Left ventricle myocardium superior (tissue), 1 donor: Measurements from ENCODE around the gene DNAJB7. TPM values are rescaled to one million over a fixed set of nuclear protein-coding genes. Genes with fewer than 3 reads are reported as not detected.
"Not testable (repeated sequence)": the region's sequence is repeated elsewhere in the genome, so short reads cannot be mapped to it uniquely, and the experiment has no call there.

Source experiments
- ATAC-seq: fragments of 200-7000 bp; cut with Tn5 transposase; one replicate; pipeline ENCODE4 v1.9.1; 2020; ENCODE audit warnings: mild to moderate bottlenecking, moderate library complexity
- DNase-seq: peaks from one replicate; pipeline ENCODE4 v3.0.0-alpha.2; 2020
- intact Hi-C: fragments of 100-400 bp; cut with micrococcal nuclease; formaldehyde crosslinking; loops from one replicate; pipeline ENCODE4 v1.11.0; 2022
- long read RNA-seq: library from polyadenylated mRNA; unstranded; transcript quantifications from one replicate; pipeline ENCODE4 v2.0.0, GENCODE V29; 2021
- total RNA-seq: library from RNA; stranded (reverse); fragmentation: NEBNext Ultra II Directional; extraction: Animal tissue kit (Norgen Biotek cat#: 25700); gene quantifications from one replicate; pipeline ENCODE4 v1.2.1, GENCODE V29; 2021
- donor health status: DM: no; HTN: yes; CAD: no; lungs with severe emphysema.

Gene DNAJB7
- not detected for total RNA-seq
- long read RNA-seq, partial matches to known transcripts, result 0 of 3 reads
- long read RNA-seq, other reads (novel, unspliced or antisense), result 0 of 3 reads

DNA sequence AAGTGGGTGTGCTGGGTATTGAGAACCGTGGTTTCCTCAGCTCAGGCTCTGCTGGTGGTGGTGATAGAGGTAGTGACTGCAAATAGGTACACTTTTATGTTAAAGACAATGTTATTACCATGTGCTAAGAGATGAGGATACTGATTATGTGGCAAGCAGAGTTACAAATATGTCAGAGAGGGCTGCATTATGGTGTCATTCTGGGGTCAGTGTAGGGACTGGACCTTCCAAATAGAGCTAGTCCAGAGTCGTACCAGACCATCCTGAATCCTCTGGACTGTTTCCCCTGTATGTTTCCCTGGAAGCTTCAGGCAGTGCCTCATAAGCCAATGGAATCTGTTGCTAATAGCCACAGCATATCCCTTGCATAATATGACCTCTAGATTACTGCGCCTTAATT, at the start of gene DNAJB7:
Gene DNAJB7 (minus strand): TSS at position 101 of the 400 bp plus-strand sequence. CDS start 119 bp downstream, outside the sequence.
- no peak for DNase-seq
- intact Hi-C loops, result no loop called here
- ATAC-seq, result no peak

DNA sequence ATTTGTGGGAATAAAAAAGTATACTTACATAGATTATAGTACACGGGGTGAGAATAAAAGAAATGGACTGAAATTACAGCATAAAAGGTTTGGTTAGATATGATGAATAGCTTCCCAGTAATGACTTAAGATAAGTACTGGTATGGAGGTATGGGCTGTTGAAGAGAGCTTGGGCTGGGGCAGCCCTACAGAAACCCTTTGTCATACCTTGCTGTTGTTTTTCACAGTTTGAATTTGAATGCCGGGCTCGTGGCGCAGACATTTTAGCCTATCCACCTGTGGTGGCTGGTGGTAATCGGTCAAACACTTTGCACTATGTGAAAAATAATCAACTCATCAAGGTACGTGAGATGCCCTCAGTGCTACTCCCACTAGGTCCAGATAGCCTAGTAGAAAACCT, 47.0 kb upstream of the DNAJB7 start:
- no peak for ATAC-seq
- DNase-seq, result no peak
- intact Hi-C loops, result no loop called here

DNA sequence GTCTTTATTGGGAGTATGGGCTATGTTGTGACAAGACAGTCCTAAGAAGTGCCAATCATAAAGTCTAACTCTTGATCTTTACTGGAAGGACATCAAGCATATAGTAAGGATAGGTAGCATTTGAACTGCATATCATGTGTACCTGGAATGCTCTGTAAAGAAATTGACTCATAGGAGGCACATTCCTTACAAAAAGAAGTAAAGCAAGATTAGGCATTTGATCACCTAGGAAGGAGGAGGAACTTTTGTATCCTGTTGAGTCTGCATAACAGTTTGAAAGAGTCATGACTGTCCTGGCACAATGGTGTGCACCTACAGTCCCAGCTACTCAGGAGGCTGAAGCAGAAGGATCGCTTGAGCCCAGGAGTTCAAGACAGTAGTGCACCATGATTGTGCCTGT, 42.2 kb upstream of the DNAJB7 start:
- DNase-seq (no peak), ATAC-seq (no peak)
- intact Hi-C loops, result no loop called here

DNA sequence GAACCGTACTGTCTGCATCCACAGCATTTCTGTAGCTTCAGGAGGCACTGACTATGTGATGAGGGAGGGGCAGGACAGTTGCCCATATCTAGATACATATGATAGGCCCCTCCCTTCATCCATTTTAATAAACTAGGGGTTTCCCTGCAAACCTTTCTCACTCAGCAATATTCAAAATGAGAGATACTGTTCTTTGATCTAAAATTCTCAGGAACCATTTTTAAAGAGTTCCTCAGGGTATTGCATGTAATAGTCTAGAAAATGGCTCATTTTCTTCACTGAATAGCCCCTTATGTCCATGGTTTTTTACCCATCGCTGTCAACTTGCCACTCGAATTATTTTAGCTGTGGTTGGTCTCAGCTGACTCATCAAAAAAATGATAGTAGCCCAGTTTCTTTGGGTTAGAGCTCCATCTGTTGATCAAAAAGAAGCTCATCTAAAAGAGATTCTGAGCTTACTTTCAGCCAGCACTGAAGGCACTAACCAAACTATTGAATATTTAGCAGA, 37.0 kb upstream of the DNAJB7 start:
- intact Hi-C loops, result no loop called here
- ATAC-seq (peak; percentile 22), DNase-seq (no peak)

DNA sequence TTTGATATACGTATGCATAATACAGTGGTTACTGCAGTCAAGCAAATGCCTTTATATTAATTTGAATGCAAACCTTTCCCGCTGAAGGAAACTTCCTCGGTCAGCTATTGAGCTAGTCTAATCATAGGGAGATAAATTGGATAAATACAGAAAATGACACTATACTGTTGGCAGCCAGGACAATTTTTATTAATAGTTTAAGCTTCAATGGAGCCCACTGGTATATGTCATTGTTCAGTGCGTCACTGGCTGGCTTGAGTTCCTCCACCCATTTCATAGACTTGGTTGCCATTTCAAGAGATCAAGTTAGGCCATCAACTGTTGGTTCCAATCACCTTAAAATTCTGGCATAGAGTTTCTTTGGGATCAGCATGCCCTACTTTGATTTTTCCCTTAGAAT, 32.5 kb upstream of the DNAJB7 start:
- intact Hi-C loops, result no loop called here
- no peak for DNase-seq
- peak; percentile 87 for ATAC-seq

DNA sequence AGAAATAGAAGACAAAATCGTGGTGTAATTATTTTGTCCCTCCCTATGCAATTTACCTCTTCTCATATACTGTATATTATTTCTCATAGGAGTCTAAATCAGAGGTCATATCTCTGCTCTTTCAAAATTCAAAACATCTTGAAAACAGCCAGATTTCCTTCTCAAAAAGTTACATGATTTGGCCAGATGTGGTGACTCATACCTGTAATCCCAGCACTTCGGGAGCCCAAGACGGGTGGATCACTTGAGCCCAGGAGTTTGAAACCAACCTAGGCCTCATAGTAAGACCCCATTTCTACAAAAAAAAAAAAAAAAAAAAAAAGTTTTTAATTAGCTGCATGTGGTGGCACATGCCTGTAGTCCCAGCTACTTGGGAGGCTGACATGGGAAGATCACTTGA, 29.0 kb upstream of the DNAJB7 start:
- no peak for DNase-seq
- no peak for ATAC-seq
- intact Hi-C loops, result no loop called here

DNA sequence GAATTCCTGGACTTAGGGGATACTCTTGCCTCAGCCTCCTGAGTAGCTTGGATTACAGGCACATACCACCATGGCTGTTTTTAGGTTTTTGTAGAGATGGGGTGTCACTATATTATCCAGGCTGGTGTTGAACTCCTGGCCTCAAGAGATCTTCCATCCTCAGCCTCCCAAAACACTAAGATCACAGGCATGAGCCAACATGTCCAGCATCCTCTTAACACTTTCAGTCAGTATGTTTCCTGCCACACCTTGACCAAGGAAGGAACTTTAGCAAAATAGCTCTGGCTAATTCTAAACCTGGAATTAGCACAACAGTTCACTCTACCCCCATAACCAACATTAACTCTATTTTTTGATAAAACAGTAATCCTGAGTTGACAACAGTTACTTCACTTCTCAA, 27.2 kb upstream of the DNAJB7 start:
- DNase-seq (no peak), ATAC-seq (no peak)
- intact Hi-C loops, result no loop called here

DNA sequence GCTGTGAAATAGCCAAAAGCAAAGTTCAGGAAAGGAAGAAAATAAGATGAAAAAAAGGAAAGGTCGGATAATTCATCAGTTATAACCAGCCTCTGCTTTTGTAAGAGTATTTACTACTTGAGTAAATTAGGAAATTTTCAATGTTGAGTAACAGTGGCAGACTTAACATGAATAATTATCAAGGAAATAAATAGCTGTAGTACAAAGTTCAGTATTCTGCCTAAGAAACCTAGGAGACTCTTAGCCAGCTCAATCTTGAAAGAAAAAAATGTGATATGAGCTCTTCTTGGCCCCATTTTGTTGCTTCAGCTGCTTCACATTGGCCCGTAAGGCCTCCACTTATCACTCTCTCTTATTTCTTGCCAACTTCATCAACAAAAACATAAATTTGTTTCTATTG, 17.0 kb upstream of the DNAJB7 start:
- no peak for DNase-seq
- intact Hi-C loops, result no loop called here
- ATAC-seq, result no peak

DNA sequence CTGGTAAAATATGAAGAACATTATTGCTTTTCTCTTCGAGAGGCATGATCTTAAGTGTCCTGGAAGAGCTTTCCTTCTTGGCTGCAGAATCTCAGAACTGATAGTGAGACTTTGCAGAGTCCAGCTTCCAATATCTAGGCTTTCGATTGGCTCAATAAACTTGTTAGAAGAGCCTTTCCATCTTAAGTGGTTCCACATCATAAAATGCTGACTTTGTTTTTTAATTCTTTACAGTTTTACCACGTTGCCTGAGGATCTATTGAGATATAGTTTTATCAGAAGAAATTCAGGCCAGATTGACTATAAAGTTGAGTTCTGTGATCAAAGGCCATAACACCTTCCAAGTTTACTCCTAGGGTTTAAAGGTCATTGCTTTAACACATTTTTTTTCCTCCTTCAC, 15.6 kb upstream of the DNAJB7 start:
- ATAC-seq (no peak), DNase-seq (no peak)
- intact Hi-C loops, result no loop called here

DNA sequence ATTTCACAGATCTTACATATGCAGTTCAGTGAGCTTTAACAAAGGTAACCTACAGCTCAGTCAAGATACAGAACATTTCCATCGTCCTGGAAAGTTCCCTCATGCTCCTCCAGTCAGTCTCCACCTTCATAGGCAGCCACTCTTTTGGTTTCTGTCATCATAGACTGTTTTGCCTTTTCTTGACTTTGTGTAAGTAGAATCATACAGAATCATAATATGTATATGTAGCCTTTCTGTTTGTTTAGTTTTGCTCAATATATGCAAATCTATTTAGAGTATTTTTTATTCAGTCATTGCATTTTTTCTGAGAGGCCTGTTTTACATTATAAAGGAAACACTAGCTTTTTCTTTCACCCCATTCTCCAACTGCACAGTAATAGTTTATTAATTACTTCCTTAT, 15.0 kb upstream of the DNAJB7 start:
- no peak for DNase-seq
- intact Hi-C loops, result no loop called here
- no peak for ATAC-seq

DNA sequence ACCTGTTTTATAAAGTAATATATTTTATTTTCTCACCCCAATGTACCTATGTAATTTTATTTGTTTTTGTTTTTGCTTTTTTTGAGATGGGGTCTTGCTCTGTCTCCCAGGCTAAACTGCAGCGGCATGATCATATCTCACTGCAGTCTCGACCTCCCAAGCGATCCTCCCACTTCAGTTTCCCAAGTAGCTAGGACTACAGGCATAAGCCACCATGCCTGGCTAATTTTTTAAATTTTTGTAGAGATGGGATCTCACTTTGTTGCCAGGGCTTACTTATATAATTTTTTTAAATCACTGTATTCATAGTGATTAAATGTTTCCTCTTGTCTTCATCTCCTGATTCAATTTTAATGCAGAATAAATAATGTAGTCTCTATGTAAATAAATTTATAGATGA, 13.2 kb upstream of the DNAJB7 start:
- intact Hi-C loops, result no loop called here
- ATAC-seq, result no peak
- DNase-seq, result no peak

DNA sequence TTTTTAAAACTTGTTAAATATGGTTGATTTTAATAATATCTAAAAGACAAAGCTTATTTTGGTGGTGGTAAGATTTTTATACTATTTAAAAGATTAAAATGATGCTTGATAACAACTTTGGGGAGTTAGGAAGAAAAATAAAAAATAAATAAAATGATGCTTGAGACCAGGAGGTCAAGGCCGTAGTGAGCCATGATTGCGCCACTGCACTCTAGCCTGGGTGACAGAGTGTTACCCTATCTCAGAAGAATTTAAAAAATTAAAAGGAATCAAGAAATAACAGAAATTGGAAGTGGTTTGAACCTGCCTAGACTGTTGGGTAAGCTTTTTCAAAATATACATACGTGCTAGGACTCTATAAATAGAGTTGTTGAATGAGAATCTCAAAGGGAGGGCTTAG, 12.1 kb upstream of the DNAJB7 start:
- ATAC-seq (no peak), DNase-seq (no peak)
- intact Hi-C loops, result no loop called here

DNA sequence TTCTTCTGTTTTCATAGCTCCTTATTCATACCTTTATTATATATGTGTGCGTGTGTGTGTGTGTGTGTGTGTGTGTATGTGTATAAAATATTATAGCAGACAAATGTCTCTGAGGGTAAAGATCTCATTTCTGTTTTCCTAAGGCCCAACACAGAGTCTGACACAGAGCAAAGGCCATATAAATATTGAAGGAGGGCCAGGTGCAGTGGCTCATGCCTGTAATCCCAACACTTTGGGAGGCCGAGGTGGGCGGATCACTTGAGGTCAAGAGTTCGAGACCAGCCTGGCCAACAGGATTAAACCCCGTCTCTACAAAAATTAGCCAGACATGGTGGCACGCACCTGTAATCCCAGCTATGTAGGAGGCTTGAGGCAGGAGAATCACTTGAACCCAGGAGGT, 6.5 kb upstream of the DNAJB7 start:
- ATAC-seq, DNase-seq, intact Hi-C loops: not testable (repeated sequence)

DNA sequence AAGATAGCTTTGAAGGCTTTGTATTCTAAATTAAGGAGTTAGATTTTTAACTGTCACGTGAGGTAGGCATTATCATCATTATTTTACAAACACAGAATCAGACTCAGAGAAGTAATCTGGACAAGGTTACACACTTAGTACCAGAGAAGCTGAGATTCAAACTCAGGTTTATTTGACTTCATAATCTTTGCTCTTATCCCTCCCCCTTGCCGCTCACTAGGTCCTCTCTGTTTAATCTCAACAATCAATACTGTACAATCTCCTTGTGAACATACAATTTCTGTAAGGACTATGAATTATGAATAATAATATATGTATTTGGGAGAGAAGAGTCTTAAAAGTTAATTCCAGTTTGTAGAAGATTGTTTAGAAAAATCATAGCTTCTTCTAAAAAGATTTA, 5.2 kb upstream of the DNAJB7 start:
- DNase-seq (no peak), ATAC-seq (no peak)
- intact Hi-C loops, result no loop called here

DNA sequence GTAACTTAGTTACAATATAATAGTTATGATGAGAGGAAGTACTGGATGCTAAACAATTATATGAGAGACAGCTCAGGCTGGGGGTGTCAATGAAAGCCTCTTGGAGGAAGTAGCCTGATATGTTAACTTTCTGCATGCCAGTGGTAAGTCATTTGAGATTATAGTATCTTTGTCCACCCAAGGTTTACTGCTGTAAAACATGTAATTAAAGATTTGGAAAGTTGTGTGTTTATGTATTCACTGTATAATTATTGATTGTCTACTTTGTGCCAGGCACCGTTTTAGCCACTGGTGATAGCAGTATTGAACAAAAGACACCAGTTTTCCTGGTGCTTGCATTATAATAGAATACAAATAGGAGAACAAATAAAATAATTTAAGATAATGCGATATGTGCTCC, 624 bp upstream of the DNAJB7 start:
- DNase-seq (no peak), ATAC-seq (no peak)
- intact Hi-C loops, result no loop called here

DNA sequence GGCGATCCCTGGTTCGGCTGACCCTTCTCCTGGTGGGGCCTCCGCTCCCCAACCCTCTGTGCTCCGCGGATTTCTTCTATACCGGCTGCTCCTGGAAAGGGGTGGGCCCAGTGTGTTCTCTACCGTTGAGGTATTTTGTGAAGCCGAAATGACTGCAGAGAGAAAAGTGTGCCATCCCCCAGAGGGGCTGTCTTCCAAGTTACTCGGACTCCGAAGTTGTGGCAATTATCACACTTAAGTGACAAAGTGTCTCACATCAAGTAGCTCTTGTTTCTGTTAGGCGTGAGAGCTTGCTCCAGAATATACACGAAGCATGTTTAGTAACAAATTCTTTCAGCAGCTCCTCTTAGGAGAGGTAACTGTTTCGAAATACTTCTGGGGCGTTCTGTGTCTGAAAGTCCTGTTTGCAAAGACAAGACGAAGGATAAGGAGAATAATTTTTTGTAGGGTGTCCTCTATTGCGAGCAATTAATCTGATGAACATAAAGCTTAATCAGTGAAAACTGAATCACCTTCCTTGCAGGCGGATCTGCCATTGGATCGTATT, 4.5 kb downstream of the DNAJB7 start:
- ATAC-seq (no peak), DNase-seq (no peak)
- intact Hi-C loops, result no loop called here

DNA sequence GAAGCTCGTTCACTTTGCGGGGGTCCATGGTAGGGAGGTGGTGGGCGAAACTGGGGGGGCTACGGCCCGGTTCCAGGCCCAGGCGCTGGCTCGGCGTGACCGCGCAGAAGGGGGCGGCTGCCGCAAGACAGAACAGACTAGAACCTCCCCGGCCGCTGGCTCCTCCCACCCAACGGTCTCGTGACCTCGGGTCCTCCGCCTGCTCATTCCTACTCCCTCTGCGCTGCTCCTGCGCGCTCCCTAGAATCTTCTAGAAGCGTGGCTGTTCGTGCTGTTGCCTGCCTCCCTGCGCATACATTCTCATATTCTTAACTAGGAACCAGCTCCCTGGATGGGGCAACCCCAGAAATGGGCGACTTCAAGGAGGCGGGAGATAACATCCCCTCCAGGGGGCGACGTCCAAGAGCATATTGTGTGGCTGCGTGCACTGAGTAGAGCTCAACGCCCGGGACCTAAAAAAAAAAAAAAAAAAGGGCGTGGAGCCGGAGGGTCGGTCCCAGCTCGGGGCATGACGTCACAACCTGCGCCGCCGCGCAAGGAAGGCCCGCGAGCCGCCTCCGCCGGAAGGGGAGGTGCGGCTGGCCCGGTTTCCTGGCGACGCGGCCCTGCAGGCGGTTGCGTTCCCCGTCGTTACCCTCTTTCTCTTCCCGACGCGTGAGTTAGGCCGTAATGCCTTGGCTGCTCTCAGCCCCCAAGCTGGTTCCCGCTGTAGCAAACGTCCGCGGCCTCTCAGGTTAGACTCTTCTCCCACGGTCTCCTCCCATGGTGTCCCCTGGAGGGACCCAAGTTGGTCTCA, 5.2 kb downstream of the DNAJB7 start, which contains the start of the genes ST13 and XPNPEP3:
Gene ST13 (minus strand): TSS at position 127 of the 796 bp plus-strand sequence. CDS start 99 bp downstream, at position 28.
Gene XPNPEP3 (plus strand): TSS at position 636 of the 796 bp plus-strand sequence. CDS start 34 bp downstream, at position 670.
- DNase-seq (peak; percentile 98), ATAC-seq (peak; percentile 98)
- intact Hi-C loops, result no loop called here

DNA sequence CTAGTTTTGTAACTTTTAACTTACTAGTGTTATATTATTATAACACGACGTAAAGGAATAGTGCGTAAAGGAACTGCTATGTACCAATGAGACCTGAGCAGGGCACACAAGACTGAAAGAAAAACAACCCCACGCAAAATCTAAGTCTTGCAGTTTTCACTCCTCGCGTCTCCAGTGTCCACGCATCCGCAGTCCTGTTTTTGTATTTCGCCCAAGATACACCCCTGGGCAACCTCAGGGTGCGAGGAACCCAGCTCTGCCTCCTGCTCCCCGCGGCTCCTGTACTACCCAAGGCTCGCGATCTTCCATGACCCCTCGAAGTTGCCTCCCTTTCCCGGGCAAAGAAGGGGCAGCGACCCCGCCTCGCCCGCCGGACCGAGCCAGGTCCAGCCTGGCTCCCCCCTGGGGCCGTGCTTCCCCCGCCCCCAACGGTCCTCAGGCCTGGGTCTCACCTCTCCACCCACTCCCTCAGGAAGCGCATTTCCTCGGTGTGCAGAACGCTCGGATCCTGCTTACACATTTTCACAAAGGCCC, 5.9 kb downstream of the DNAJB7 start:
- intact Hi-C loops, result no loop called here
- ATAC-seq (peak; percentile 43), DNase-seq (no peak)

DNA sequence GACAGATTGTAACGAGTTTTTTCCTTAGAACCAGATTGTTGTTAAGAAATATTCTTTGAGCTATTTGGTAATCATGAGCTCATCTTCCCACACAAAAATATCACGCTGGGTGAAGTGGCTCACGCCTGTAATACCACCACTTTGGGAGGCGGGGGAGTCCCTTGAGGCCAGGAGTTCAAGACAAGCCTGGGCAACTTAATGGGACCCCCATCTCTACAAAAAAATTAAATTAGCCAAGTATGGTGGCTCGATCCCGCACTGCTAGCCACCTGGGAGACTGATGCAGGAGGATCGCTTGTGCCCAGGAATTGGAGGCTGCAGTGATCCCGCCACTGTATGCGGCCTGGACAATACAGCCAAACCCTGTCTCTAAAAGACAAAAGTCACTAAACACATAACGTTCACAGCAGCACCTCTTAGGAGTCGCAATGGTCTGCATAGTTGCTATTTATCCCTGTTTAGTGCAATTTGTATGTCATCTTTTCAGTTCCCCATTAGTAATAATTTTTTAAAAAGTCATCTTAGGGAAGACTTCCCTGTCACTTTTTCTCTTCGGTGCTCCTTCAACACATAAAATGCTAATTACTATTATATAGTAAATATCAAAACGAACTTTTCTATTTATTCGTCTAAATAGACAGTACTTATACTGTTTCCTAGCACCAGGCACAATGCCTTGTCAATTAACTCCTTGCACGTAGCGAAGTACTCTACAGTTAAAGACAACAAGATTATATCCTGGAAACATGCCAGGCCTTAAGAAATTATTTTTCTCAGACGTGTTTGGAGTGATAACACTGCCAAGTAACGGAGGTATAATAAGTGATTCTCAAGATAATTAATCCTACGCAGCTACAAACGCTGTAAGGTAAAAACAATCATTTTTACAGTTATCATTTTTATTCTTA, 6.6 kb downstream of the DNAJB7 start:
- no peak for DNase-seq
- intact Hi-C loops, result no loop called here
- no peak for ATAC-seq
